Endothelial cell of umbilical vein (primary cell): Measurements from ENCODE around the gene DCDC2B. TPM values are rescaled to one million over a fixed set of nuclear protein-coding genes. Genes with fewer than 3 reads are reported as not detected.

ENCODE experiments used
- BruUV-seq: library from RNA; stranded (reverse); fragments of 400-500 nt; replicated peaks from 2 replicates; lab custom pipeline; 2021; lab: Mats Ljungman, UMichigan
- CTCF ChIA-PET: fragments of 300-600, 350-600 bp; sonication (Branson Sonifier 250); formaldehyde crosslinking; loops from one replicate; lab custom pipeline; 2021; ENCODE audit warnings: antibody characterized with exemption, inconsistent platforms; lab: Charles Lee
- POLR2A ChIA-PET: fragments of 300-600, 350-600 bp; sonication (Branson Sonifier 250); formaldehyde crosslinking; loops from one replicate; lab custom pipeline; 2021; ENCODE audit warnings: antibody characterized with exemption, inconsistent platforms; lab: Charles Lee
- DNase-seq: peaks from one replicate; pipeline ENCODE4 v3.0.0-alpha.2; 2011; ENCODE audit warnings: low read depth, low spot score
- FAIRE-seq: peaks from 2 replicates; lab custom pipeline; 2011; peaks lifted over from hg19 to GRCh38; lab: Jason Lieb, UNC
- H2AFZ ChIP-seq: 2 replicates; pipeline ENCODE4 v1.6.0; 2012; ENCODE audit warnings: low read depth, low read length, control low read depth, inconsistent platforms
- H3K27ac ChIP-seq: 2 replicates; pipeline ENCODE4 v1.5.1; 2011; ENCODE audit warnings: low read depth, mild to moderate bottlenecking, control low read depth, low read length, moderate library complexity; ENCODE audit not compliant: insufficient read depth
- H3K27me3 ChIP-seq, 2 experiments: 2 replicates each; pipeline versions ENCODE4 v1.6.0 to v1.6.1; 2011; ENCODE audit warnings: low read length in 2 of 2, mixed read lengths in 1 of 2; ENCODE audit not compliant: control insufficient read depth in 2 of 2, insufficient read depth in 2 of 2
- H3K36me3 ChIP-seq, 2 experiments: 2 replicates in 1 of 2; 3 replicates in 1 of 2; pipeline ENCODE4 v1.5.1; 2011; ENCODE audit warnings: low read length in 2 of 2, mild to moderate bottlenecking in 1 of 2, moderate library complexity in 1 of 2; ENCODE audit not compliant: control insufficient read depth in 2 of 2, insufficient read depth in 2 of 2; ENCODE audit errors: extremely low read depth in 1 of 2
- H3K4me1 ChIP-seq: 3 replicates; pipeline ENCODE4 v1.5.1; 2011; ENCODE audit warnings: mild to moderate bottlenecking, low read length; ENCODE audit not compliant: control insufficient read depth, insufficient read depth; ENCODE audit errors: extremely low read depth
- H3K4me2 ChIP-seq: 2 replicates; pipeline ENCODE4 v1.6.1; 2011; ENCODE audit warnings: low read length, control low read depth, mixed read lengths; ENCODE audit not compliant: insufficient read depth
- H3K4me3 ChIP-seq, 3 experiments: fragments of 200-600 bp in 1 of 3; sonication (generic), shearing (Covaris generic) in 1 of 3; replicated peaks in 1 of 3; 2 replicates each; pipeline ENCODE4 v1.5.1; 2011 to 2016; ENCODE audit warnings: control low read depth in 3 of 3, low read length in 3 of 3, mild to moderate bottlenecking in 2 of 3, inconsistent platforms in 1 of 3, low read depth in 1 of 3, moderate library complexity in 1 of 3; ENCODE audit not compliant: insufficient read depth in 1 of 3
- H3K79me2 ChIP-seq: 2 replicates; pipeline ENCODE4 v1.6.0; 2012; ENCODE audit warnings: low read length, inconsistent platforms; ENCODE audit not compliant: control insufficient read depth, insufficient read depth
- H3K9ac ChIP-seq: replicated peaks from 2 replicates; pipeline ENCODE3; 2011; ENCODE audit warnings: low read length, control low read depth; ENCODE audit not compliant: insufficient read depth; ENCODE audit errors: extremely low read depth
- H3K9me1 ChIP-seq: replicated peaks from 3 replicates; pipeline ENCODE4 v1.6.0; 2011; ENCODE audit warnings: mild to moderate bottlenecking, low read length; ENCODE audit not compliant: control insufficient read depth, insufficient read depth; ENCODE audit errors: extremely low read depth
- H3K9me3 ChIP-seq: replicated peaks from 2 replicates; pipeline ENCODE4 v1.5.1; 2012; ENCODE audit warnings: low read length, inconsistent platforms; ENCODE audit not compliant: control insufficient read depth, insufficient read depth
- H4K20me1 ChIP-seq: replicated peaks from 2 replicates; pipeline ENCODE3; 2011; ENCODE audit warnings: mild to moderate bottlenecking, low read length; ENCODE audit not compliant: control insufficient read depth, insufficient read depth; ENCODE audit errors: extremely low read depth
- EZH2 ChIP-seq: IDR thresholded peaks from 2 replicates; pipeline ENCODE4 v1.6.1; 2012; ENCODE audit warnings: borderline replicate concordance, low read depth, mild to moderate bottlenecking, moderate library complexity, low read length, inconsistent platforms; ENCODE audit not compliant: severe bottlenecking
- FOS ChIP-seq: IDR thresholded peaks from 2 replicates; pipeline ENCODE4 v1.6.1; 2011; ENCODE audit warnings: mild to moderate bottlenecking, low read length, moderate library complexity, borderline replicate concordance; ENCODE audit not compliant: insufficient read depth
- GATA2 ChIP-seq: IDR thresholded peaks from 2 replicates; pipeline ENCODE4 v1.7.0; 2011; ENCODE audit warnings: low read depth, mild to moderate bottlenecking, moderate library complexity, mixed read lengths, low read length; ENCODE audit not compliant: insufficient read length, insufficient read depth
- JUN ChIP-seq: IDR thresholded peaks from 2 replicates; pipeline ENCODE4 v1.6.1; 2011; ENCODE audit warnings: borderline replicate concordance, low read depth; ENCODE audit not compliant: insufficient read length, insufficient read depth
- MYC ChIP-seq: IDR thresholded peaks from one replicate; pipeline ENCODE4 v1.6.1; 2011; ENCODE audit warnings: mild to moderate bottlenecking, low read depth, low read length
- POLR2A ChIP-seq: IDR thresholded peaks from 2 replicates; pipeline ENCODE4 v1.6.1; 2012; ENCODE audit warnings: low read depth, mild to moderate bottlenecking, control low read depth, low read length
- POLR2AphosphoS5 ChIP-seq: IDR thresholded peaks from 2 replicates; pipeline ENCODE4 v1.6.1; 2012; ENCODE audit warnings: low read depth, mild to moderate bottlenecking, control low read depth, low read length, moderate library complexity; ENCODE audit not compliant: insufficient read depth
- dilution Hi-C: fragments of 300-500 bp; cut with MboI; formaldehyde crosslinking; loops from one replicate; pipeline ENCODE4 v1.15.0; 2019; ENCODE audit warnings: low sequenced_read_pairs; ENCODE audit not compliant: extremely low pct_ligation_motif_present
- intact Hi-C: fragments of 100-400 bp; cut with micrococcal nuclease; formaldehyde crosslinking; loops from one replicate; pipeline ENCODE4 v1.10.0; 2022
- polyA plus RNA-seq, 4 experiments: library from polyadenylated mRNA; depleted of rRNA in 3 of 4; stranded (reverse) in 3 of 4; unstranded in 1 of 4; fragments of >200 nt; gene quantifications; 2 replicates each; pipeline versions ENCODE4 v1.2.1 to v1.2.3, GENCODE V29; 2011 to 2012; ENCODE audit warnings: missing spikeins in 1 of 4
- total RNA-seq: library from RNA; stranded (reverse); gene quantifications from 2 replicates; pipeline ENCODE4 v1.2.3, GENCODE V29; 2021
- TF ChIP-seq, protein P1 (sequence below): IDR thresholded peaks from 2 replicates; pipeline ENCODE4 v1.6.1; 2011; ENCODE audit not compliant: insufficient read depth, insufficient read length
- TF ChIP-seq, protein P2 (sequence below), 2 donors: IDR thresholded peaks; 1 replicate in 1 of 2; 2 replicates in 1 of 2; pipeline ENCODE4 v1.5.1; 2011; ENCODE audit warnings: low read length in 2 of 2, mild to moderate bottlenecking in 2 of 2, moderate library complexity in 2 of 2, control low read depth in 1 of 2, inconsistent platforms in 1 of 2, low read depth in 1 of 2; ENCODE audit not compliant: insufficient read depth in 1 of 2; ENCODE audit errors: extremely low read depth in 1 of 2

The DCDC2B gene
- total and polyA plus RNA-seq, 2 donors (not counting 3 experiments of a cell fraction or from before 2014, with no cell fraction given) = not detected

DNA sequence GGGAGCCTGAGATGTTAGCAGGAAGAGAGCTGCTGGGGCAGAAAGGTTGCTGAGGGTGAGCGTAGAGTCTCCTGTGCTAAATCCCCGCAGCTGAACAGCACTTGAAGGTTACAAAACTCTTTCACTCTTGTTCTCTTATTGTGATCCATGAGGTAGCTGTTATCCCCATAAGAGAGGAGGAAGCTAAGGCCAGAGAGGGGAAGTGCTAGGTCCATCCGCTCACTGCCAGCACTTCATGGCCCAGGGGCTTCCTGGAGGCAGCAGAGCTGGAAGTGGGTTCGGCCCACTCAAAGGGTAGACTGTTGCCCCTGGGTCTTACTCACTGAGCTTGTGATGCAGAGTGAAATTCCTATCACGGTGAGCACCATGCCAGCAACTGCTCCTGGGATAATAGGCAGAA is 7.7 kb downstream of the DCDC2B start:
- Histone ChIP-seq H4K20me1 (no peaks in the 10 kb centered on the region), H3K36me3 (peaks cover 0 to 19% of the 10 kb centered on the region in 2 experiments), H3K79me2 (peaks cover 3% of the 10 kb centered on the region), H3K9me1 (no peaks in the 10 kb centered on the region), H3K27me3 (no peaks in the 10 kb centered on the region), H3K4me2 (no peak overlapping the region), H3K4me3 (no peak overlapping the region), H2AFZ (no peak overlapping the region), H3K4me1 (peaks cover 10% of the 10 kb centered on the region), H3K9ac (no peak overlapping the region), H3K9me3 (no peaks in the 10 kb centered on the region), H3K27ac (no peak overlapping the region)
- BruUV-seq = no TSS peak
- ChIA-PET POLR2A (interaction anchor here (0.9 to 2.1 kb wide), 3 partner anchors 98 to 197 kb away, joined by 3 to 17 read pairs (median 4); partner anchors contain the start of gene MARCKSL1), CTCF (interaction anchor here (0.8 to 3.5 kb wide), 24 partner anchors 11 to 209 kb away, joined by 3 to 78 read pairs (median 7); partner anchors contain the start of genes CCDC28B, FAM167B, FAM229A and IQCC)
- FAIRE-seq (no peak), DNase-seq (no peak)
- intact Hi-C loops (loop anchor here (5.0 kb wide), 1 partner anchor 146 kb away; the partner anchor contains the start of genes FAM229A and TSSK3), dilution Hi-C loops (no loop called here)
- TF ChIP-seq, protein P1, sequence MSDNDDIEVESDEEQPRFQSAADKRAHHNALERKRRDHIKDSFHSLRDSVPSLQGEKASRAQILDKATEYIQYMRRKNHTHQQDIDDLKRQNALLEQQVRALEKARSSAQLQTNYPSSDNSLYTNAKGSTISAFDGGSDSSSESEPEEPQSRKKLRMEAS = no peak
- TF ChIP-seq MYC (no peak), JUN (no peak)

DNA sequence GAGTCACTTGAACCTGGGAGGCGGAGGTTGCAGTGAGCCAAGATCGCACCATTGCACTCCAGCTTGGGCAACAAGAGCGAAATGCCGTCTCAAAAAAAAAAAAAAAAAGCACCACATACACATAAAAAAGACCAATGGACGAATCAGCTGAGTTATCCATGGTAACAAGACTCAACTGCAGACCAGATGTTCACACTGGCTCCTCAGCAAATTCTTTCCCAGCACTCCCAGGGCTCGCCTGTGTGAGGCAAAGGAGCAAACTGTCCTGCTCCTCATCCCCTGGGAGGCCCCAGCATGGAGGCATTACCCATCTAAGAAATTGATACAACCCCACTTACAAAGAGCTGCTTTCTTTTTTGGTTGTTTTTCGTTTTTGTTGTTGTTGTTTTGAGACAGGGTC is 10.1 kb downstream of the DCDC2B start:
- Histone ChIP-seq H3K4me1 (peaks cover 24% of the 10 kb centered on the region), H3K9ac (no peak overlapping the region), H3K9me3 (no peaks in the 10 kb centered on the region), H4K20me1 (no peaks in the 10 kb centered on the region), H3K9me1 (no peaks in the 10 kb centered on the region), H3K4me2 (no peak overlapping the region), H3K4me3 (no peak overlapping the region), H3K79me2 (peaks cover 19% of the 10 kb centered on the region), H3K27ac (no peak overlapping the region), H3K27me3 (no peaks in the 10 kb centered on the region), H2AFZ (no peak overlapping the region), H3K36me3 (peaks cover 3 to 21% of the 10 kb centered on the region in 2 experiments)
- no peak for DNase-seq
- intact Hi-C loops (loop anchor here (5.0 kb wide), 1 partner anchor 143 kb away; the partner anchor contains the start of genes FAM229A and TSSK3), dilution Hi-C loops (no loop called here)
- TF ChIP-seq, protein P2, sequence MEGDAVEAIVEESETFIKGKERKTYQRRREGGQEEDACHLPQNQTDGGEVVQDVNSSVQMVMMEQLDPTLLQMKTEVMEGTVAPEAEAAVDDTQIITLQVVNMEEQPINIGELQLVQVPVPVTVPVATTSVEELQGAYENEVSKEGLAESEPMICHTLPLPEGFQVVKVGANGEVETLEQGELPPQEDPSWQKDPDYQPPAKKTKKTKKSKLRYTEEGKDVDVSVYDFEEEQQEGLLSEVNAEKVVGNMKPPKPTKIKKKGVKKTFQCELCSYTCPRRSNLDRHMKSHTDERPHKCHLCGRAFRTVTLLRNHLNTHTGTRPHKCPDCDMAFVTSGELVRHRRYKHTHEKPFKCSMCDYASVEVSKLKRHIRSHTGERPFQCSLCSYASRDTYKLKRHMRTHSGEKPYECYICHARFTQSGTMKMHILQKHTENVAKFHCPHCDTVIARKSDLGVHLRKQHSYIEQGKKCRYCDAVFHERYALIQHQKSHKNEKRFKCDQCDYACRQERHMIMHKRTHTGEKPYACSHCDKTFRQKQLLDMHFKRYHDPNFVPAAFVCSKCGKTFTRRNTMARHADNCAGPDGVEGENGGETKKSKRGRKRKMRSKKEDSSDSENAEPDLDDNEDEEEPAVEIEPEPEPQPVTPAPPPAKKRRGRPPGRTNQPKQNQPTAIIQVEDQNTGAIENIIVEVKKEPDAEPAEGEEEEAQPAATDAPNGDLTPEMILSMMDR (IDR thresholded peaks at IDR 0.05; ENCODE audit: extremely low read depth in 1 of 2, insufficient read depth in 1 of 2, low read depth in 1 of 2, low read length in 2 of 2) = no peak
- TF ChIP-seq MYC = no peak
- TF ChIP-seq GATA2 = no peak
- TF ChIP-seq FOS = no peak
- TF ChIP-seq EZH2 = no peak
- TF ChIP-seq, protein P1 = no peak
- no peak for TF ChIP-seq POLR2A
- no peak for TF ChIP-seq POLR2AphosphoS5
- TF ChIP-seq JUN = no peak
- ChIA-PET POLR2A (interaction anchor here (0.5 kb wide), 1 partner anchor 31 kb away, joined by 5 read pairs; no protein-coding TSS in a partner anchor), CTCF (interaction anchor here (2.3 kb wide), 1 partner anchor 22 kb away, joined by 6 read pairs; no protein-coding TSS in a partner anchor)
- no peak for FAIRE-seq
- no TSS peak for BruUV-seq
